IMR-90 (cell line): Measurements from ENCODE around the gene SSR4. TPM values are rescaled to one million over a fixed set of nuclear protein-coding genes. Genes with fewer than 3 reads are reported as not detected.
A peak's percentile ranks its signal among the peaks of the same experiment; 100 is the strongest.

Experiments used
- ATAC-seq: fragments of 200-7000 bp; cut with Tn5 transposase; 2 replicates; pipeline ENCODE4 v1.9.1; 2020; ENCODE audit warnings: low read depth, mild to moderate bottlenecking, moderate library complexity
- BruUV-seq: library from RNA; stranded (reverse); fragments of 400-500 nt; replicated peaks from 2 replicates; lab custom pipeline; 2021; lab: Mats Ljungman, UMichigan
- CTCF ChIA-PET: fragments of 300-600 bp; formaldehyde crosslinking; extraction: SDS; loops from one replicate; lab custom pipeline; 2021; ENCODE audit warnings: antibody characterized with exemption; lab: Yijun Ruan, JAX
- POLR2A ChIA-PET: fragments of 300-600 bp; sonication (Branson Sonifier 250); formaldehyde crosslinking; loops from one replicate; lab custom pipeline; 2022; ENCODE audit warnings: antibody characterized with exemption; ENCODE audit not compliant: unreplicated experiment; lab: Charles Lee
- DNase-seq: peaks from one replicate; pipeline ENCODE4 v3.0.0; 2013
- H2AFZ ChIP-seq: replicated peaks from 2 replicates; pipeline ENCODE3; 2013; ENCODE audit warnings: low read length, mild to moderate bottlenecking; ENCODE audit not compliant: poor library complexity
- H2AK5ac ChIP-seq: 2 replicates; pipeline ENCODE4 v1.6.1; 2013; ENCODE audit warnings: low read depth, low read length, inconsistent platforms
- H2AK9ac ChIP-seq: replicated peaks from 2 replicates; pipeline ENCODE3; 2013; ENCODE audit warnings: mild to moderate bottlenecking, low read depth, low read length, moderate library complexity; ENCODE audit not compliant: poor library complexity
- H2BK120ac ChIP-seq: 2 replicates; pipeline ENCODE4 v1.6.1; 2013; ENCODE audit warnings: low read depth, low read length, inconsistent platforms
- H2BK15ac ChIP-seq: 3 replicates; pipeline ENCODE4 v1.6.1; 2013; ENCODE audit warnings: low read depth, low read length, inconsistent platforms
- H2BK20ac ChIP-seq: 2 replicates; pipeline ENCODE4 v1.6.1; 2013; ENCODE audit warnings: low read depth, mild to moderate bottlenecking, inconsistent platforms, low read length, moderate library complexity
- H2BK5ac ChIP-seq: 2 replicates; pipeline ENCODE4 v1.6.1; 2013; ENCODE audit warnings: mild to moderate bottlenecking, low read depth, low read length, inconsistent platforms; ENCODE audit not compliant: poor library complexity, severe bottlenecking
- H3K14ac ChIP-seq: replicated peaks from 2 replicates; pipeline ENCODE4 v1.6.1; 2013; ENCODE audit warnings: low read depth, low read length, inconsistent platforms
- H3K18ac ChIP-seq: 2 replicates; pipeline ENCODE4 v1.6.1; 2013; ENCODE audit warnings: low read depth, low read length, control low read depth
- H3K23ac ChIP-seq: 2 replicates; pipeline ENCODE4 v1.6.1; 2013; ENCODE audit warnings: low read depth, low read length, inconsistent platforms
- H3K27ac ChIP-seq: 2 replicates; pipeline ENCODE4 v1.5.1; 2013; ENCODE audit warnings: mild to moderate bottlenecking, control low read depth, low read length; ENCODE audit not compliant: insufficient read depth
- H3K27me3 ChIP-seq: 2 replicates; pipeline ENCODE4 v1.6.1; 2013; ENCODE audit warnings: low read length; ENCODE audit not compliant: control insufficient read depth, insufficient read depth
- H3K36me3 ChIP-seq: 2 replicates; pipeline ENCODE4 v1.6.1; 2013; ENCODE audit warnings: low read length, mixed read lengths; ENCODE audit not compliant: control insufficient read depth, insufficient read depth
- H3K4ac ChIP-seq: 2 replicates; pipeline ENCODE4 v1.6.1; 2013; ENCODE audit warnings: low read depth, low read length, inconsistent platforms
- H3K4me1 ChIP-seq: 2 replicates; pipeline ENCODE4 v1.6.1; 2013; ENCODE audit warnings: low read length, mixed read lengths; ENCODE audit not compliant: control insufficient read depth, insufficient read depth
- H3K4me2 ChIP-seq: 2 replicates; pipeline ENCODE4 v1.6.1; 2013; ENCODE audit warnings: low read depth, mild to moderate bottlenecking, control low read depth, low read length, moderate library complexity
- H3K4me3 ChIP-seq: 2 replicates; pipeline ENCODE4 v1.5.1; 2013; ENCODE audit warnings: low read depth, mild to moderate bottlenecking, control low read depth, low read length, moderate library complexity; ENCODE audit not compliant: insufficient read depth
- H3K56ac ChIP-seq: 2 replicates; pipeline ENCODE4 v1.6.1; 2013; ENCODE audit warnings: low read length, inconsistent platforms; ENCODE audit not compliant: insufficient read depth; ENCODE audit errors: extremely low read depth
- H3K79me1 ChIP-seq, 2 experiments: 2 replicates each; pipeline ENCODE4 v1.6.1; 2013; ENCODE audit warnings: low read length in 2 of 2, inconsistent platforms in 1 of 2, low read depth in 1 of 2
- H3K9ac ChIP-seq: 2 replicates; pipeline ENCODE4 v1.6.1; 2013; ENCODE audit warnings: low read depth, low read length, control low read depth
- H3K9me1 ChIP-seq: 2 replicates; pipeline ENCODE4 v1.6.1; 2013; ENCODE audit warnings: low read length, inconsistent platforms; ENCODE audit not compliant: insufficient read depth
- H3K9me3 ChIP-seq: 2 replicates; pipeline ENCODE4 v1.6.1; 2013; ENCODE audit warnings: low read length; ENCODE audit not compliant: control insufficient read depth, insufficient read depth
- H4K20me1 ChIP-seq: 2 replicates; pipeline ENCODE4 v1.6.1; 2013; ENCODE audit warnings: low read length, inconsistent platforms; ENCODE audit not compliant: insufficient read depth
- H4K5ac ChIP-seq: 2 replicates; pipeline ENCODE4 v1.6.1; 2013; ENCODE audit warnings: mild to moderate bottlenecking, low read depth, low read length, control low read depth
- H4K8ac ChIP-seq, 2 experiments: 2 replicates each; pipeline ENCODE4 v1.6.1; 2013; ENCODE audit warnings: low read depth in 2 of 2, low read length in 2 of 2, control low read depth in 1 of 2, inconsistent platforms in 1 of 2
- H4K91ac ChIP-seq: 2 replicates; pipeline ENCODE4 v1.6.1; 2013; ENCODE audit warnings: low read depth, low read length, inconsistent platforms; ENCODE audit not compliant: insufficient read depth
- CEBPB ChIP-seq: IDR thresholded peaks from 2 replicates; pipeline ENCODE4 v1.6.1; 2012; ENCODE audit warnings: low read depth, low read length, improper control_type of control experiment
- CHD1 ChIP-seq: IDR thresholded peaks from 2 replicates; pipeline ENCODE4 v1.6.1; 2012; ENCODE audit warnings: low read depth, low read length, improper control_type of control experiment
- CTCF ChIP-seq: conservative IDR thresholded peaks from 2 replicates; pipeline ENCODE4 v1.5.1; 2012; ENCODE audit warnings: mild to moderate bottlenecking, low read depth, low read length, improper control_type of control experiment
- ELK1 ChIP-seq: fragments of 150-350 bp; IDR thresholded peaks from 2 replicates; pipeline ENCODE4 v1.6.1; 2016; ENCODE audit warnings: low read depth, mild to moderate bottlenecking, low read length, moderate library complexity, borderline replicate concordance
- FOS ChIP-seq: fragments of 150-350 bp; IDR thresholded peaks from 2 replicates; pipeline ENCODE4 v1.6.1; 2016; ENCODE audit warnings: low read depth, low read length
- MAFK ChIP-seq: IDR thresholded peaks from 2 replicates; pipeline ENCODE4 v1.6.1; 2012; ENCODE audit warnings: low read depth, low read length, improper control_type of control experiment
- MAZ ChIP-seq: IDR thresholded peaks from 2 replicates; pipeline ENCODE4 v1.6.1; 2012; ENCODE audit warnings: low read depth, mild to moderate bottlenecking, low read length, improper control_type of control experiment, moderate library complexity, borderline replicate concordance
- MXI1 ChIP-seq: IDR thresholded peaks from 2 replicates; pipeline ENCODE4 v1.6.1; 2012; ENCODE audit warnings: low read depth, mild to moderate bottlenecking, low read length, moderate library complexity, borderline replicate concordance
- POLR2A ChIP-seq: IDR thresholded peaks from 2 replicates; pipeline ENCODE4 v1.6.1; 2012; ENCODE audit warnings: mild to moderate bottlenecking, low read depth, low read length
- RAD21 ChIP-seq: IDR thresholded peaks from 2 replicates; pipeline ENCODE4 v1.6.1; 2012; ENCODE audit warnings: low read length, improper control_type of control experiment
- RCOR1 ChIP-seq: IDR thresholded peaks from 2 replicates; pipeline ENCODE4 v1.6.1; 2012; ENCODE audit warnings: mild to moderate bottlenecking, low read length, improper control_type of control experiment; ENCODE audit not compliant: insufficient replicate concordance
- WGBS, 2 experiments: methylation state at CpG; one replicate each; pipeline versions ENCODE4 v1.1.5 to v1.1.7; 2013; ENCODE audit warnings: missing lambda C conversion rate in 2 of 2; ENCODE audit not compliant: insufficient read length in 1 of 2; ENCODE audit errors: extremely low coverage in 2 of 2; 5-methylcytosine and 5-hydroxymethylcytosine counted together
- dilution Hi-C: fragments of 300-500 bp; cut with HindIII; formaldehyde crosslinking; loops from one replicate; pipeline ENCODE4 v1.14.3; 2018; ENCODE audit warnings: low sequenced_read_pairs; ENCODE audit not compliant: unreplicated experiment
- in situ Hi-C: fragments of 300-500 bp; cut with MboI; formaldehyde crosslinking; loops from 3 replicates; pipeline ENCODE4 v1.14.3; 2019; ENCODE audit warnings: low sequenced_read_pairs, inconsistent platforms, mixed read lengths
- intact Hi-C: fragments of 100-400 bp; cut with micrococcal nuclease; formaldehyde crosslinking; loops from 2 replicates; pipeline ENCODE4 v1.10.0; 2022
- polyA plus RNA-seq, 3 experiments: library from polyadenylated mRNA; depleted of rRNA; stranded (reverse); fragments of >200 nt; gene quantifications; 2 replicates each; pipeline ENCODE4 v1.2.3, GENCODE V29; 2012; ENCODE audit warnings: low replicate concordance in 1 of 3
- total RNA-seq: library from RNA; depleted of rRNA; stranded (reverse); fragments of >200 nt; gene quantifications from 2 replicates; pipeline ENCODE4 v1.2.3, GENCODE V29; 2012

The SSR4 gene
- total and polyA plus RNA-seq, 2 of the 4 experiments (the other 2 are of a cell fraction): 141 to 480 TPM

GRCh38 chrX:153778684-153779101 is 15.8 kb upstream of the SSR4 start:
- H3K79me1 ChIP-seq: no peaks in the 10 kb centered on the region
- dilution Hi-C loops (no loop called here), intact Hi-C loops (no loop called here), in situ Hi-C loops (no loop called here)
- no peak overlapping the region for H3K4me2 ChIP-seq
- CTCF ChIA-PET: no interaction called here
- H3K36me3 ChIP-seq: peaks cover 4% of the 10 kb centered on the region; the same call in 1 of the 2 replicates
- no peak overlapping the region for H2AK9ac ChIP-seq
- no peaks in the 10 kb centered on the region for H3K9me1 ChIP-seq
- H3K9ac ChIP-seq: no peak overlapping the region
- 55% methylated on average over 4 of the region's 16 CpGs; no CpG with 5 or more reads in 1 of the 2 experiments for WGBS, 2 experiments
- H2AK5ac ChIP-seq: no peak overlapping the region
- H2BK5ac ChIP-seq: no peak overlapping the region
- no peak overlapping the region for H2BK15ac ChIP-seq
- no peak overlapping the region for H3K23ac ChIP-seq
- DNase-seq (no peak), ATAC-seq (no peak)
- H2BK120ac ChIP-seq: no peak overlapping the region
- H2AFZ ChIP-seq: peak overlapping the region; percentile 43
- H3K4me1 ChIP-seq: no peaks in the 10 kb centered on the region
- no TSS peak for BruUV-seq
- H2BK20ac ChIP-seq: no peak overlapping the region
- H3K14ac ChIP-seq: no peak overlapping the region
- no peaks in the 10 kb centered on the region for H3K27me3 ChIP-seq
- no peak overlapping the region for H3K4ac ChIP-seq
- no peaks in the 10 kb centered on the region for H4K20me1 ChIP-seq
- POLR2A ChIA-PET: no interaction called here
- no peak overlapping the region for H4K5ac ChIP-seq
- H3K9me3 ChIP-seq: no peaks in the 10 kb centered on the region; the same call in 1 of the 2 replicates
- H3K18ac ChIP-seq: no peak overlapping the region
- H4K91ac ChIP-seq: no peak overlapping the region
- no peak overlapping the region for H3K27ac ChIP-seq
- no peak overlapping the region for H4K8ac ChIP-seq
- H3K4me3 ChIP-seq: no peak overlapping the region
- no peak for TF ChIP-seq MXI1
- TF ChIP-seq CTCF: no peak
- TF ChIP-seq MAZ: no peak
- no peak for TF ChIP-seq RCOR1
- TF ChIP-seq MAFK: no peak
- no peak for TF ChIP-seq POLR2A
- TF ChIP-seq FOS: no peak
- TF ChIP-seq RAD21: no peak
- no peak for TF ChIP-seq CHD1
- no peak for TF ChIP-seq ELK1
- no peak for TF ChIP-seq CEBPB
- no peak overlapping the region for H3K56ac ChIP-seq
